ENCODE measurements around the gene ZNF341. TPM values are rescaled to one million over a fixed set of nuclear protein-coding genes. Genes with fewer than 3 reads are reported as not detected.
A peak's percentile ranks its signal among the peaks of the same experiment; 100 is the strongest.

Gene ZNF341
- total and polyA plus RNA-seq, 2 experiments from 2014 or later, result 4.3 to 6.1 TPM

- no peak for TF ChIP-seq ZNF462 (CRISPR knock-in tag; IDR thresholded peaks at IDR 0.05)
- no peak for TF ChIP-seq EZH2phosphoT487 (IDR thresholded peaks at IDR 0.05; ENCODE audit: unreplicated experiment)
- TF ChIP-seq JUNB (IDR thresholded peaks at IDR 0.05; ENCODE audit: unreplicated experiment), result no peak
- TF ChIP-seq CTCF (conservative IDR thresholded peaks at IDR 0.05; ENCODE audit: low read depth in 2 of 2), result no peak
- TF ChIP-seq EZH2 (IDR thresholded peaks at IDR 0.05; ENCODE audit: low read depth, unreplicated experiment), result no peak
- no peak for TF ChIP-seq NANOG (IDR thresholded peaks at IDR 0.05; ENCODE audit: borderline replicate concordance)
- no peak for TF ChIP-seq STAT1 (IDR thresholded peaks at IDR 0.05; ENCODE audit: unreplicated experiment)
Observed at GRCh38 chr20:33783818-33784217, 52.0 kb downstream of the ZNF341 start (continued).

- Mint-ChIP-seq H3K36me3 (ENCODE audit: low read depth) (no peaks in the 10 kb centered on the region; the same call in 2 of the 3 replicates), H3K27me3 (ENCODE audit: insufficient read depth, low read depth, poor library complexity) (peaks cover 11% of the 10 kb centered on the region), H3K27ac (no peak overlapping the region), H3K4me1 (no peaks in the 10 kb centered on the region), H3K4me3 (no peak overlapping the region), H3K9me3 (no peaks in the 10 kb centered on the region)
- Histone ChIP-seq H3K27me3 (ENCODE audit: insufficient read depth) (no peaks in the 10 kb centered on the region), H4K20me1 (replicated peaks; ENCODE audit: insufficient read depth) (no peaks in the 10 kb centered on the region), H3K4me2 (no peak overlapping the region), H3F3A (replicated peaks; ENCODE audit: low read depth) (no peaks in the 10 kb centered on the region), H3K4me3 (no peak overlapping the region), H3K9me2 (ENCODE audit: insufficient read depth) (no peaks in the 10 kb centered on the region), H2AFZ (no peak overlapping the region), H3K36me3 (ENCODE audit: insufficient read depth) (no peaks in the 10 kb centered on the region), H3K79me2 (replicated peaks; ENCODE audit: insufficient read depth) (no peaks in the 10 kb centered on the region), H3K4me1 (ENCODE audit: insufficient read depth) (no peaks in the 10 kb centered on the region), H3K27ac (ENCODE audit: low read depth) (no peak overlapping the region)
- peak; percentile 51; the same call in 2 of the 3 replicates for ATAC-seq
- peak; percentile 60 for DNase-seq (ENCODE audit: low spot score)
- no peak for TF ChIP-seq ETS1 (IDR thresholded peaks at IDR 0.05)
- TF ChIP-seq NANOG (IDR thresholded peaks at IDR 0.05; ENCODE audit: borderline replicate concordance), result no peak
- TF ChIP-seq ZNF114 (CRISPR knock-in tag; IDR thresholded peaks at IDR 0.05), result no peak
- TF ChIP-seq CREB1 (CRISPR knock-in tag; IDR thresholded peaks at IDR 0.05; ENCODE audit: low read depth), result no peak
- TF ChIP-seq STAT1 (IDR thresholded peaks at IDR 0.05; ENCODE audit: unreplicated experiment), result no peak
Observed at GRCh38 chr20:33784225-33784624, 52.4 kb downstream of the ZNF341 start.

Data from GM23338 (cell line).